Mucosa of rectum (tissue), 2 donors: ENCODE measurements around the gene USP25.

ENCODE experiments used
- H3K27ac ChIP-seq, 2 donors: one replicate each; pipeline ENCODE4 v1.7.0; 2013; ENCODE audit warnings: inconsistent platforms in 2 of 2, low read depth in 2 of 2, low read length in 2 of 2
- H3K27me3 ChIP-seq, 2 donors: one replicate each; pipeline ENCODE4 v1.7.0; 2013; ENCODE audit warnings: low read length in 2 of 2; ENCODE audit not compliant: control insufficient read depth in 2 of 2, insufficient read depth in 2 of 2
- H3K36me3 ChIP-seq, 2 donors: one replicate each; pipeline ENCODE4 v1.7.0; 2013; ENCODE audit warnings: low read length in 2 of 2; ENCODE audit not compliant: control insufficient read depth in 2 of 2, insufficient read depth in 2 of 2
- H3K4me1 ChIP-seq, 2 donors: one replicate each; pipeline ENCODE4 v1.7.0; 2013; ENCODE audit warnings: low read length in 2 of 2, mild to moderate bottlenecking in 1 of 2; ENCODE audit not compliant: control insufficient read depth in 2 of 2, insufficient read depth in 2 of 2
- H3K4me3 ChIP-seq, 2 donors: one replicate each; pipeline ENCODE4 v1.7.0; 2013; ENCODE audit warnings: low read length in 2 of 2
- H3K9ac ChIP-seq, 2 donors: one replicate each; pipeline ENCODE4 v1.7.0; 2013; ENCODE audit warnings: low read length in 2 of 2, low read depth in 1 of 2, mild to moderate bottlenecking in 1 of 2
- H3K9me3 ChIP-seq, 2 donors: one replicate each; pipeline ENCODE4 v1.7.0; 2013; ENCODE audit warnings: low read length in 2 of 2; ENCODE audit not compliant: control insufficient read depth in 2 of 2
- donor health status: healthy.
- donor health status: Normal muscosa, but diverticular disease.

The USP25 gene

DNA sequence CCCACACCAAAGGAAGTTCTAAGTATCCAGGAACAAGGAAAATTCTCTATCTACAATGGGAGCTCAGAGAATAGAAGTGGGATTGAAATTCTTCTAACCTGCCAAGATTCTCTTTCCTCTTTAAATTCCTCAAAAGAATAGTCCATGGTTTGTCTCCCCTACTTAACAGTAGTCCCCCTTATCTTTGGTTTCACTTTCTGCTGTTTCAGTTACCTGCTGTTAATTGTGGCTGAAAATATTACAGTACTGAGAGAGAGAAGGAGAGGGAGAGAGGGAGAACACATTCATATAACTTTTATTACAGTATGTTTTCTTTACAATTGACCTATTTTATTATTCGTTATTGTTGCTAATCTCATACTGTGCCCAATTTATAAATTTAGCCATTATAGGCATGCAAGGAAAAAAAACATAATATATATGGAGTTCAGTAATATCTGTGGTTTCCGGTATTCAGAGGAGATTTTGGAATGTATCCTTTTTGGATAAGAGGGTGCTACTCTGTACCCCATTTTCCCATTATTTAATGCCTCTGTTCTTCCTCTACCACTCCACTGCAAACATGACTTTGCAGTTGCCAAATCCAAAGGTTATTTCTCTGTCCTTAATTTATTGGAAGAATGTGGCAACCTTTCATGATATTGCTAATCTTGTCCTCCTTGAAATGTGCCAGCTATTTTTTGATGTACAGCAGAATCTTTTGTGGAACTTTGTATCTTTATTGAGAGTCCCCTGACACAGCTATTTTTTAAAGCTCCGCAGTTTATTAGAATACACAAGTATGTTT lies 68.0 kb downstream of the USP25 start:
- Histone ChIP-seq H3K4me1 (peaks cover 0 to 3% of the 10 kb centered on the region in 2 donors), H3K27ac (no peak overlapping the region), H3K36me3 (peaks cover 2 to 3% of the 10 kb centered on the region in 2 donors), H3K9ac (no peak overlapping the region), H3K4me3 (no peak overlapping the region), H3K27me3 (no peaks in the 10 kb centered on the region), H3K9me3 (no peaks in the 10 kb centered on the region)

DNA sequence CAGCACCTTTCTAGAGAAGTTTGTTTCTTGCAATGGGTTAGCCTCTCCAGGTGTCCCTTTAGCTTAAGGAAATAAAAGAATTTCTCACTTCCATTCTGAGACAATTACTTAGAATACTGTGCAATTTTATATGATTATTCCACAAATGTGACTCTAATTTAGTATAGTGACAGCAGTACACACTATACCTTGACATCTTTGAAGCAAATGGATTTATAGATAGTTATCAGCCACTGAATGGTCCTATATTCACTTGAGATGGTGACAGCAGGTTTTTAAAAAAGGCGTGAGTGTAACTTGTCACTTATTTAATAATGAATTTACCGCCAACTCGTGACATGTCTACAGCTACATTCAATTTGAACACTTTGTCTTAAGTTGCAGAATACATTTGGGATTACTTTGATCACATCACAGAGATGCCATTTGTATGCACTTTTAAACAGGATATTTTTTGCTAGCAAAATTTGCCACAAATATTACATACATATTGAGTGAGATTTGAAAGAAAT lies 71.6 kb downstream of the USP25 start:
- no peaks in the 10 kb centered on the region for H3K27me3 ChIP-seq
- no peak overlapping the region for H3K9ac ChIP-seq
- peaks cover 0 to 3% of the 10 kb centered on the region in 2 donors for H3K4me1 ChIP-seq
- H3K27ac ChIP-seq: no peak overlapping the region
- H3K9me3 ChIP-seq: no peaks in the 10 kb centered on the region
- H3K36me3 ChIP-seq: peaks cover 2 to 5% of the 10 kb centered on the region in 2 donors
- no peak overlapping the region for H3K4me3 ChIP-seq

- H3K4me1 ChIP-seq: no peaks in the 10 kb centered on the region
- H3K4me3 ChIP-seq: no peak overlapping the region
- H3K9ac ChIP-seq: no peak overlapping the region
- H3K36me3 ChIP-seq: peaks cover 4 to 11% of the 10 kb centered on the region in 2 donors
- no peaks in the 10 kb centered on the region for H3K9me3 ChIP-seq
- H3K27ac ChIP-seq: no peak overlapping the region
- H3K27me3 ChIP-seq: no peaks in the 10 kb centered on the region
These were observed 74.6 kb downstream of the USP25 start for GRCh38 chr21:15804247-15805005.

- no peak overlapping the region for H3K9ac ChIP-seq
- no peaks in the 10 kb centered on the region for H3K4me1 ChIP-seq
- no peaks in the 10 kb centered on the region for H3K9me3 ChIP-seq
- H3K36me3 ChIP-seq: peaks cover 14% of the 10 kb centered on the region in 2 donors
- no peak overlapping the region for H3K27ac ChIP-seq
- H3K27me3 ChIP-seq: no peaks in the 10 kb centered on the region
- H3K4me3 ChIP-seq: no peak overlapping the region
These were observed 79.3 kb downstream of the USP25 start for GRCh38 chr21:15809065-15809464.

DNA sequence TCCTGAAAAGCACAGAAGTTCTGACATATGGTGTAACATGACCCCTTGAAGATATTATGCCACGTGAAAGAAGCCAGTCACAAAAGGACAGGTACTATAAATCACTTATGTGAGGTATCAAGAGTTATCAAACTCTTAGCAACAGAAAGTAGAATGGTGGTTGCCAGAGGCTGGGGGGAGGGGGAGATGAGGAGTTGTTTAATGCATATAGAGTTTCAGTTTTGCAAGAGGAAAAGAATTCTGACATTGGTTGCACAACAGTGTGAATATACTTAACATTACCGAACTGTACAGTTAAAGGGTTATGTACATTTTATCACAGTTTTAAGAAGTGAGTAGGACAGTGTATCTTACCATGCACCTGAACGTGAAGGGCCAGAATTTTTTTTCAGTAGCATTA lies 80.0 kb downstream of the USP25 start:
- H3K9me3 ChIP-seq: no peaks in the 10 kb centered on the region
- H3K27me3 ChIP-seq: no peaks in the 10 kb centered on the region
- no peak overlapping the region for H3K9ac ChIP-seq
- no peak overlapping the region for H3K4me3 ChIP-seq
- H3K36me3 ChIP-seq: peaks cover 14 to 18% of the 10 kb centered on the region in 2 donors
- no peaks in the 10 kb centered on the region for H3K4me1 ChIP-seq
- no peak overlapping the region for H3K27ac ChIP-seq

- H3K4me1 ChIP-seq: no peaks in the 10 kb centered on the region
- no peak overlapping the region for H3K27ac ChIP-seq
These were observed 85.5 kb downstream of the USP25 start for GRCh38 chr21:15815285-15815684.

DNA sequence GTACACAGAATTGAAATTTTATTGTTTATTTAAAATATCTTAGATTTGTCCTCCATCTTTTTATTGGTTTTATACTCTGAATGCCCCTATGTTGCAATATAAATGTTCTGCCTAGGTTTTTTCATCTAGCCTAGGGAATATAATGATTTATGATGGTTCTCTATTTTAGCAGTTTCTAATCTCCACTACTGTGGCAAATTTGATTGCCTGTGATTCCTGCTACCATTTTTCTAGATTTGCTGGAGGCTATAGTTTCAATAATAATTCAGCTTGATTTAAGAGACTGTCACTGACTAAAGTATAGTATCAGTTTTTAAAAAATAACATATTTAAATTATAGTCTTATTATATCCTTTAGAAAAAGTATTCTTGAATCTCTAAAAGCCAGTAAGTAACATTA lies 90.5 kb downstream of the USP25 start:
- Histone ChIP-seq H3K27me3 (no peaks in the 10 kb centered on the region), H3K9me3 (no peaks in the 10 kb centered on the region), H3K4me1 (no peaks in the 10 kb centered on the region), H3K36me3 (peaks cover 5 to 15% of the 10 kb centered on the region in 2 donors), H3K9ac (no peak overlapping the region), H3K4me3 (no peak overlapping the region), H3K27ac (no peak overlapping the region)

More at GRCh38 chr21:15815285-15815684, 85.5 kb downstream of the USP25 start:
- Histone ChIP-seq H3K4me3 (no peak overlapping the region), H3K27me3 (no peaks in the 10 kb centered on the region), H3K9ac (no peak overlapping the region), H3K36me3 (peaks cover 8 to 32% of the 10 kb centered on the region in 2 donors), H3K9me3 (no peaks in the 10 kb centered on the region)

- H3K9ac ChIP-seq: no peak overlapping the region
- no peaks in the 10 kb centered on the region for H3K9me3 ChIP-seq
- H3K27ac ChIP-seq: no peak overlapping the region
- no peaks in the 10 kb centered on the region for H3K27me3 ChIP-seq
- peaks cover 5 to 12% of the 10 kb centered on the region in 2 donors for H3K36me3 ChIP-seq
- H3K4me1 ChIP-seq: no peaks in the 10 kb centered on the region
- H3K4me3 ChIP-seq: no peak overlapping the region
These were observed 91.1 kb downstream of the USP25 start for GRCh38 chr21:15820852-15821379.

GRCh38 chr21:15823486-15824150 lies 93.8 kb downstream of the USP25 start:
- no peak overlapping the region for H3K27ac ChIP-seq
- no peak overlapping the region for H3K4me3 ChIP-seq
- H3K27me3 ChIP-seq: no peaks in the 10 kb centered on the region
- no peak overlapping the region for H3K9ac ChIP-seq
- no peaks in the 10 kb centered on the region for H3K4me1 ChIP-seq
- no peaks in the 10 kb centered on the region for H3K9me3 ChIP-seq
- H3K36me3 ChIP-seq: peaks cover 7 to 14% of the 10 kb centered on the region in 2 donors
